HCT116 (cell line): ENCODE results near the gene EEF1G. TPM values are rescaled to one million over a fixed set of nuclear protein-coding genes. Genes with fewer than 3 reads are reported as not detected.
A peak's percentile ranks its signal among the peaks of the same experiment; 100 is the strongest.

ENCODE experiments used
- ATAC-seq: fragments of 200-7000 bp; cut with Tn5 transposase; 2 replicates; pipeline ENCODE4 v1.9.1; 2020; ENCODE audit warnings: mild to moderate bottlenecking, moderate library complexity
- BruUV-seq: library from RNA; stranded (reverse); fragments of 400-500 nt; replicated peaks from 2 replicates; lab custom pipeline; 2021; lab: Mats Ljungman, UMichigan
- CTCF ChIA-PET: fragments of 300-600 bp; sonication (Branson Sonifier 250); formaldehyde crosslinking; loops from one replicate; lab custom pipeline; 2021; ENCODE audit warnings: antibody characterized with exemption; lab: Charles Lee
- POLR2A ChIA-PET: fragments of 300-600, 350-600 bp; sonication (Branson Sonifier 250); formaldehyde crosslinking; loops from one replicate; lab custom pipeline; 2021; ENCODE audit warnings: antibody characterized with exemption; lab: Charles Lee
- RAD21 ChIA-PET, 2 experiments: fragments of 300-600 bp; sonication (Branson Sonifier 250); formaldehyde crosslinking; loops; one replicate each; lab custom pipeline; 2023; ENCODE audit warnings: low total read pairs in 2 of 2; ENCODE audit not compliant: uncharacterized antibody in 2 of 2, unreplicated experiment in 2 of 2, low non-redundant PET in 1 of 2; lab: Charles Lee
- DNase-seq: peaks from one replicate; pipeline ENCODE4 v3.0.0-alpha.2; 2010; ENCODE audit warnings: low read depth, low spot score
- H2AFZ ChIP-seq: fragments of 200-600 bp; shearing (Covaris generic), sonication (generic); 2 replicates; pipeline ENCODE4 v1.6.1; 2017; ENCODE audit warnings: low read depth, mixed run types, mixed read lengths, antibody characterized with exemption, low read length; ENCODE audit not compliant: poor library complexity, severe bottlenecking
- H3K27ac ChIP-seq: 2 replicates; pipeline ENCODE4 v1.5.1; 2012; ENCODE audit warnings: low read depth, low read length
- H3K27me3 ChIP-seq: fragments of 200-600 bp; sonication (generic); 2 replicates; pipeline ENCODE4 v1.6.1; 2016; ENCODE audit warnings: mixed run types, low read length, mixed read lengths; ENCODE audit not compliant: insufficient read depth
- H3K36me3 ChIP-seq, 2 experiments: fragments of 200-500 bp in 1 of 2; fragments of 200-600 bp in 1 of 2; sonication (Bioruptor generic) in 1 of 2; sonication (generic) in 1 of 2; 2 replicates each; pipeline versions ENCODE4 v1.5.1 to v1.6.1; 2014 to 2016; ENCODE audit warnings: low read length in 2 of 2, inconsistent platforms in 1 of 2, mixed read lengths in 1 of 2, mixed run types in 1 of 2; ENCODE audit not compliant: insufficient read depth in 2 of 2, control insufficient read depth in 1 of 2
- H3K4me1 ChIP-seq, 2 experiments: fragments of 200-600 bp in 1 of 2; sonication (generic) in 1 of 2; 2 replicates each; pipeline versions ENCODE4 v1.5.1 to v1.6.1; 2012 to 2017; ENCODE audit warnings: low read length in 2 of 2, inconsistent platforms in 1 of 2, mild to moderate bottlenecking in 1 of 2, mixed read lengths in 1 of 2, mixed run types in 1 of 2, moderate library complexity in 1 of 2; ENCODE audit not compliant: insufficient read depth in 2 of 2, control insufficient read depth in 1 of 2
- H3K4me2 ChIP-seq: fragments of 200-600 bp; sonication (generic); 2 replicates; pipeline ENCODE4 v1.6.1; 2017; ENCODE audit warnings: mixed run types, low read length, mixed read lengths
- H3K4me3 ChIP-seq, 2 experiments: fragments of 200-600 bp in 1 of 2; sonication (generic) in 1 of 2; replicated peaks in 1 of 2; 2 replicates each; pipeline ENCODE4 v1.5.1; 2011 to 2016; ENCODE audit warnings: low read length in 2 of 2, control low read depth in 1 of 2, low read depth in 1 of 2, mild to moderate bottlenecking in 1 of 2, mixed read lengths in 1 of 2, mixed run types in 1 of 2
- H3K79me2 ChIP-seq: fragments of 200-600 bp; sonication (generic); 2 replicates; pipeline ENCODE4 v1.6.1; 2017; ENCODE audit warnings: mild to moderate bottlenecking, mixed run types, low read length, moderate library complexity, mixed read lengths; ENCODE audit not compliant: insufficient read depth
- H3K9ac ChIP-seq: fragments of 200-600 bp; sonication (generic); 2 replicates; pipeline ENCODE4 v1.6.1; 2016; ENCODE audit warnings: low read length, mixed read lengths
- H3K9me2 ChIP-seq: fragments of 200-600 bp; sonication (generic), shearing (Covaris generic); 2 replicates; pipeline ENCODE4 v1.6.1; 2017; ENCODE audit warnings: mixed run types, mild to moderate bottlenecking, moderate library complexity; ENCODE audit not compliant: insufficient read depth
- H3K9me3 ChIP-seq, 2 experiments: fragments of 200-500 bp in 1 of 2; fragments of 200-600 bp in 1 of 2; sonication (Bioruptor generic) in 1 of 2; sonication (generic) in 1 of 2; 2 replicates each; pipeline ENCODE4 v1.6.1; 2014 to 2017; ENCODE audit warnings: low read length in 2 of 2, mixed read lengths in 2 of 2, inconsistent platforms in 1 of 2, low read depth in 1 of 2, mild to moderate bottlenecking in 1 of 2, mixed run types in 1 of 2, moderate library complexity in 1 of 2; ENCODE audit not compliant: control insufficient read depth in 1 of 2, insufficient read depth in 1 of 2
- H4K20me1 ChIP-seq: fragments of 200-600 bp; sonication (generic), shearing (Covaris generic); 2 replicates; pipeline ENCODE4 v1.6.1; 2017; ENCODE audit warnings: mixed run types, mild to moderate bottlenecking, moderate library complexity; ENCODE audit not compliant: insufficient read depth
- CBX3 ChIP-seq: IDR thresholded peaks from 2 replicates; pipeline ENCODE4 v1.6.1; 2012; ENCODE audit warnings: low read depth
- CEBPB ChIP-seq: IDR thresholded peaks from 2 replicates; pipeline ENCODE4 v1.6.1; 2012; ENCODE audit warnings: low read depth
- EGR1 ChIP-seq: IDR thresholded peaks from 2 replicates; pipeline ENCODE4 v1.6.1; 2012; ENCODE audit warnings: low read depth
- ELF1 ChIP-seq: IDR thresholded peaks from 2 replicates; pipeline ENCODE4 v1.6.1; 2012; ENCODE audit warnings: low read depth, borderline replicate concordance
- EZH2 ChIP-seq: fragments of 200-600 bp; sonication (generic); IDR thresholded peaks from 2 replicates; pipeline ENCODE4 v1.6.1; 2017; ENCODE audit warnings: antibody characterized with exemption, mixed run types
- EZH2phosphoT487 ChIP-seq: fragments of 200-600 bp; IDR thresholded peaks from 2 replicates; pipeline ENCODE4 v1.6.1; 2018; ENCODE audit warnings: antibody characterized with exemption, borderline replicate concordance
- JUND ChIP-seq: IDR thresholded peaks from 2 replicates; pipeline ENCODE4 v1.6.1; 2012
- POLR2AphosphoS5 ChIP-seq: IDR thresholded peaks from 2 replicates; pipeline ENCODE4 v1.6.1; 2011; ENCODE audit warnings: mild to moderate bottlenecking, low read depth, low read length, moderate library complexity
- SIN3A ChIP-seq: IDR thresholded peaks from 2 replicates; pipeline ENCODE4 v1.6.1; 2012; ENCODE audit warnings: low read depth
- SP1 ChIP-seq: IDR thresholded peaks from 2 replicates; pipeline ENCODE4 v1.6.1; 2012; ENCODE audit warnings: low read depth
- YY1 ChIP-seq: IDR thresholded peaks from 2 replicates; pipeline ENCODE4 v1.6.1; 2011; ENCODE audit warnings: low read length, low read depth, moderate library complexity, mild to moderate bottlenecking; ENCODE audit not compliant: insufficient replicate concordance; ENCODE audit errors: extremely low read depth
- intact Hi-C: fragments of 100-400 bp; cut with micrococcal nuclease; formaldehyde crosslinking; loops from 2 replicates; pipeline ENCODE4 v1.10.0; 2022
- total RNA-seq: library from RNA; stranded (reverse); gene quantifications from one replicate; pipeline ENCODE4 v1.2.1, GENCODE V29; 2021; ENCODE audit not compliant: unreplicated experiment
- TF ChIP-seq, protein P1 (sequence below): IDR thresholded peaks from 2 replicates; pipeline ENCODE4 v1.6.1; 2012
- TF ChIP-seq, protein P2 (sequence below): IDR thresholded peaks from 2 replicates; pipeline ENCODE4 v1.6.1; 2012
- TF ChIP-seq, protein P3 (sequence below): IDR thresholded peaks from 2 replicates; pipeline ENCODE4 v1.6.1; 2012; ENCODE audit warnings: low read depth

Gene EEF1G
- total RNA-seq, 1 experiment from 2014 or later = 1,901 TPM

DNA sequence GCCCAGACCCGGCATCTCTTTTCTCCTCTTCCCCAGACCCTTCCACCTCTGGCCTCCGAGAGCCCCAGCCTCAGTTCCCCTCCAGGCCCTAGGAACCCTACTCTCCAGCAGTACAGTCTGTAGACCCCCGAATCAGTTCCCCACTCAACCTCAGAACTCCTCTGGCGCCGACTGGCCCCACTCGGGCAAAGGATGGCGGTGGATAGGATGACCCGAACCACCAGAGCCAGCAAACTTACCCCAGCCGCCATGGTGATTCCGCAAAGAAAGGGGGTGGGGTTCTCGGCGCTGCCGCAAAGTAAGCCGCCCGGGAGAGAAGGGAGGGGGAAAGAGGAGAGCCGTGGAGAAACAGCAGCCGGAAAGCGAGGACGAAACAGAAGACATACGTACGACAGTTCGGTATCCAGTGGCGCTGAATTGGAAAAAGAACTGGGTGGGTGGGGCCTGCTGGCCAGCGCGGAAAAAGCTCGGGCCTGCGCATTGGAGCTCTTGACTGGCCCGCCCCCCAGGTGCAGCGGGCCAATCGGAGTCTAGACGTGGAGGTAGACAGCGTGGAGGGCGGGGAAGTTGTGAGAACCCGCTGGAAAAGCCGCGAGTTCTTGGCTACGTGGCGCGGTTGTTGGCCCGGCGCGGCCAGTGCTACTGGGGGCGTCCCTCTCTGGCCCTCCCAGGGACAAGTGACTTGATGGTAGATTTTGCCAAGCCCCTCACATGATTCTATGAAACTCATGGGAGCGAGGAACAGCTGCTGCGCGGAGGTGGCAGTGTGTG, at the start of gene EEF1G (continued):
- TF ChIP-seq EZH2 (no peak), JUND (no peak), ELF1 (no peak), EZH2phosphoT487 (no peak), YY1 (peak; percentile 92), EGR1 (no peak), CEBPB (no peak), SP1 (peak; percentile 11; the same call in 1 of the 2 replicates)
- TF ChIP-seq, protein P1, sequence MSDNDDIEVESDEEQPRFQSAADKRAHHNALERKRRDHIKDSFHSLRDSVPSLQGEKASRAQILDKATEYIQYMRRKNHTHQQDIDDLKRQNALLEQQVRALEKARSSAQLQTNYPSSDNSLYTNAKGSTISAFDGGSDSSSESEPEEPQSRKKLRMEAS = peak; percentile 67; the same call in 1 of the 2 replicates
- TF ChIP-seq, protein P2, sequence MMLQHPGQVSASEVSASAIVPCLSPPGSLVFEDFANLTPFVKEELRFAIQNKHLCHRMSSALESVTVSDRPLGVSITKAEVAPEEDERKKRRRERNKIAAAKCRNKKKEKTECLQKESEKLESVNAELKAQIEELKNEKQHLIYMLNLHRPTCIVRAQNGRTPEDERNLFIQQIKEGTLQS = no peak
- TF ChIP-seq, all 23 proteins: peak for 7

DNA sequence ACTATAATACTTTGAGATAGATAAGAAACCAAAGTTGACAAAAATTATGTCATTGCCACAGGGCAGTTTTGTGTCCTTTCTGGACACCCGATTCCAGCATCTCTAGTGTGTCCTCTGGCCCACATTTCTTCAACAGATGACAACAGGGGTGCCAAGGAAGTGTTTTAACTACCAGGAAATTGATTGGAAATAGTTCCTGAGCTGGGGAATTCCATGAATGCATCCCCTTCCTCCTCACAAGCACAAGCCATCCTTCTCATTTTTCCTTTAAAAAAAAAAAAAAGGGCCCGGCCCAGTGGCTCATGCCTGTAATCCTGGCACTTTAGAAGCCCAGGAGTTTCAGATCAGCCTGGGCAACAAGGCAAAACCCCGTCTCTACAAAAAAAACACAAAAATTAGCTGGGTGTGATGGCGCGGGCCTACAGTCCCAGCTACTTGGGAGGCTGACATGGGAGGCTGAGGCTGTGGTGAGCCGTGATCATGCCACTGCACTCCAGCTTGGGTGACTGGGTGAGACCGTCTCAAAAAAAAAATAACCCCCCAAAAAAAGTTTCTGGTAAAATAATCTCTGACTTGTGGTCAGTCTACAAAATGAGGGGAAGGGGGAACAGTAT, 48.9 kb upstream of the EEF1G start:
- intact Hi-C loops = no loop called here
- H3K4me3 ChIP-seq = no peak overlapping the region
- peak overlapping the region; percentile 46 for H3K9ac ChIP-seq
- peaks cover 15% of the 10 kb centered on the region for H3K79me2 ChIP-seq
- ChIA-PET POLR2A (interaction anchor here (0.8 to 3.0 kb wide), 12 partner anchors 9 to 219 kb away, joined by 3 to 19 read pairs (median 4); partner anchors contain the start of genes C11orf98, CSKMT, EML3 and GANAB), CTCF (interaction anchor here (1.5 to 3.0 kb wide), 4 partner anchors 11 to 228 kb away, joined by 5 to 16 read pairs (median 12); partner anchors contain the start of genes EML3, ROM1 and TUT1), RAD21 (no interaction called here)
- TF ChIP-seq, protein P3, sequence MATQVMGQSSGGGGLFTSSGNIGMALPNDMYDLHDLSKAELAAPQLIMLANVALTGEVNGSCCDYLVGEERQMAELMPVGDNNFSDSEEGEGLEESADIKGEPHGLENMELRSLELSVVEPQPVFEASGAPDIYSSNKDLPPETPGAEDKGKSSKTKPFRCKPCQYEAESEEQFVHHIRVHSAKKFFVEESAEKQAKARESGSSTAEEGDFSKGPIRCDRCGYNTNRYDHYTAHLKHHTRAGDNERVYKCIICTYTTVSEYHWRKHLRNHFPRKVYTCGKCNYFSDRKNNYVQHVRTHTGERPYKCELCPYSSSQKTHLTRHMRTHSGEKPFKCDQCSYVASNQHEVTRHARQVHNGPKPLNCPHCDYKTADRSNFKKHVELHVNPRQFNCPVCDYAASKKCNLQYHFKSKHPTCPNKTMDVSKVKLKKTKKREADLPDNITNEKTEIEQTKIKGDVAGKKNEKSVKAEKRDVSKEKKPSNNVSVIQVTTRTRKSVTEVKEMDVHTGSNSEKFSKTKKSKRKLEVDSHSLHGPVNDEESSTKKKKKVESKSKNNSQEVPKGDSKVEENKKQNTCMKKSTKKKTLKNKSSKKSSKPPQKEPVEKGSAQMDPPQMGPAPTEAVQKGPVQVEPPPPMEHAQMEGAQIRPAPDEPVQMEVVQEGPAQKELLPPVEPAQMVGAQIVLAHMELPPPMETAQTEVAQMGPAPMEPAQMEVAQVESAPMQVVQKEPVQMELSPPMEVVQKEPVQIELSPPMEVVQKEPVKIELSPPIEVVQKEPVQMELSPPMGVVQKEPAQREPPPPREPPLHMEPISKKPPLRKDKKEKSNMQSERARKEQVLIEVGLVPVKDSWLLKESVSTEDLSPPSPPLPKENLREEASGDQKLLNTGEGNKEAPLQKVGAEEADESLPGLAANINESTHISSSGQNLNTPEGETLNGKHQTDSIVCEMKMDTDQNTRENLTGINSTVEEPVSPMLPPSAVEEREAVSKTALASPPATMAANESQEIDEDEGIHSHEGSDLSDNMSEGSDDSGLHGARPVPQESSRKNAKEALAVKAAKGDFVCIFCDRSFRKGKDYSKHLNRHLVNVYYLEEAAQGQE = no peak
- no peak for TF ChIP-seq POLR2AphosphoS5
- TF ChIP-seq, protein P2 = no peak
- TF ChIP-seq JUND = no peak
- TF ChIP-seq SIN3A = no peak
- no peak for TF ChIP-seq YY1
- no peak for TF ChIP-seq EZH2
- no peak for TF ChIP-seq CBX3
- H3K4me2 ChIP-seq = peak overlapping the region; percentile 87
- H3K4me1 ChIP-seq = peaks cover 12 to 20% of the 10 kb centered on the region in 2 experiments
- peaks cover 16 to 22% of the 10 kb centered on the region in 2 experiments for H3K36me3 ChIP-seq
- no peaks in the 10 kb centered on the region for H3K9me2 ChIP-seq
- H4K20me1 ChIP-seq = no peaks in the 10 kb centered on the region
- H3K27ac ChIP-seq = peak overlapping the region; percentile 75
- H3K9me3 ChIP-seq = no peaks in the 10 kb centered on the region
- H3K27me3 ChIP-seq = no peaks in the 10 kb centered on the region
- DNase-seq = no peak
- ATAC-seq = 0 out of 2 replicates have a peak, but pooled peaks have one; percentile 0
- BruUV-seq = TSS peak; percentile 100
- H2AFZ ChIP-seq = no peak overlapping the region
